ENCODE results near the gene TOB2.

TOB2 gene

DNA sequence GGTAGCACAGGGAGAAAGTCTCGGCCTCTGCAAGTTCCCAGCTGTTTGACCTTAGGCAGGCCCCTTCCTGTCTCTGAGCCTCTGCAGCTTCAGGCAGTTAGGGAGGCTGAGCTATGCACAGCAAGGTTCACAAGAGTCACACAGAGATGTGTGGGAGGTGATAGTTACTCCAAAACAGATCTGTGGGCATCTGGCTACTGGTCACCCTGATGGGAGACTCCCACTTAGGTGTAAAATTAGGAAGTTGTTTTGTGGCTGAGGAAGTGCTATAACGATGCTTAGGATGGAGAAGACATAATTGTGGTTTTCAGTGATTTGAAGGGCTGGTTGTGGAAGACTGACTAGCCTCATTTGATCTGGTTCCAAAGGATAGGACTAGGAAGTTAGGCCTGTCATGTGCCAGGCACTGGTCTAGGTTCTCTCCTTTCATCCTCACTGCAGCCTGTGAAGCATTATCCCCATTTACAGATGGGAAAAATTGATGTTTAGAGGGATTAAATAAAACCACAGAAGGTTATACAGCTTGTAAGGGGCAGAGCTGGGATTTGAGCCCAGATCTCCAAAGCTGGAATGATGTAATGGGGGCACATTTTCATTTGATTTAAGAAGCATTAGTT lies 35.8 kb upstream of the TOB2 start:
- TF ChIP-seq, protein P1, sequence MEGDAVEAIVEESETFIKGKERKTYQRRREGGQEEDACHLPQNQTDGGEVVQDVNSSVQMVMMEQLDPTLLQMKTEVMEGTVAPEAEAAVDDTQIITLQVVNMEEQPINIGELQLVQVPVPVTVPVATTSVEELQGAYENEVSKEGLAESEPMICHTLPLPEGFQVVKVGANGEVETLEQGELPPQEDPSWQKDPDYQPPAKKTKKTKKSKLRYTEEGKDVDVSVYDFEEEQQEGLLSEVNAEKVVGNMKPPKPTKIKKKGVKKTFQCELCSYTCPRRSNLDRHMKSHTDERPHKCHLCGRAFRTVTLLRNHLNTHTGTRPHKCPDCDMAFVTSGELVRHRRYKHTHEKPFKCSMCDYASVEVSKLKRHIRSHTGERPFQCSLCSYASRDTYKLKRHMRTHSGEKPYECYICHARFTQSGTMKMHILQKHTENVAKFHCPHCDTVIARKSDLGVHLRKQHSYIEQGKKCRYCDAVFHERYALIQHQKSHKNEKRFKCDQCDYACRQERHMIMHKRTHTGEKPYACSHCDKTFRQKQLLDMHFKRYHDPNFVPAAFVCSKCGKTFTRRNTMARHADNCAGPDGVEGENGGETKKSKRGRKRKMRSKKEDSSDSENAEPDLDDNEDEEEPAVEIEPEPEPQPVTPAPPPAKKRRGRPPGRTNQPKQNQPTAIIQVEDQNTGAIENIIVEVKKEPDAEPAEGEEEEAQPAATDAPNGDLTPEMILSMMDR (IDR thresholded peaks at IDR 0.05; ENCODE audit: low read depth, low read length), result no peak
- no peak overlapping the region for H3K4me3 ChIP-seq (ENCODE audit: low read depth, low read length)

DNA sequence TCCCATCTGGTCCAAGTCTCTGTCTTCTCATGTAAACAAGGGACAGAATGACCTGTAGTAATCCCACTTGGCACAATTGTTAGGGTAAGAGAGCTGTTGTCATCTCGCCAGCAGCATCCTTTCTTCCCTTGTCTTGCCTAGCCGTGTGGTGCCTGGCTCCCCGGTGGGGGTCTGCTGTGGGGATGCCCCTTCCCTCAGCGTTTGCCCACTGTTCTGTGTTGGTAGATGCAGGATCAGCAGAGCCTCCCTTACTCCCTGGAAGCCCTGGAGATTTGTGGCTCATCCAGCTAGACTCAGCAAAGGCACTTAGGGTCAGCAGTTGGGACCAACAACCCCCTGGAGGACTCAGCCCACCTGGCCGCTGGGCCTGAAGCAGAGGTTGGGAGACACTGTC lies 35.3 kb upstream of the TOB2 start:
- no peak overlapping the region for H3K4me3 ChIP-seq (ENCODE audit: low read depth, low read length)
- TF ChIP-seq, protein P1 (IDR thresholded peaks at IDR 0.05; ENCODE audit: low read depth, low read length), result no peak

DNA sequence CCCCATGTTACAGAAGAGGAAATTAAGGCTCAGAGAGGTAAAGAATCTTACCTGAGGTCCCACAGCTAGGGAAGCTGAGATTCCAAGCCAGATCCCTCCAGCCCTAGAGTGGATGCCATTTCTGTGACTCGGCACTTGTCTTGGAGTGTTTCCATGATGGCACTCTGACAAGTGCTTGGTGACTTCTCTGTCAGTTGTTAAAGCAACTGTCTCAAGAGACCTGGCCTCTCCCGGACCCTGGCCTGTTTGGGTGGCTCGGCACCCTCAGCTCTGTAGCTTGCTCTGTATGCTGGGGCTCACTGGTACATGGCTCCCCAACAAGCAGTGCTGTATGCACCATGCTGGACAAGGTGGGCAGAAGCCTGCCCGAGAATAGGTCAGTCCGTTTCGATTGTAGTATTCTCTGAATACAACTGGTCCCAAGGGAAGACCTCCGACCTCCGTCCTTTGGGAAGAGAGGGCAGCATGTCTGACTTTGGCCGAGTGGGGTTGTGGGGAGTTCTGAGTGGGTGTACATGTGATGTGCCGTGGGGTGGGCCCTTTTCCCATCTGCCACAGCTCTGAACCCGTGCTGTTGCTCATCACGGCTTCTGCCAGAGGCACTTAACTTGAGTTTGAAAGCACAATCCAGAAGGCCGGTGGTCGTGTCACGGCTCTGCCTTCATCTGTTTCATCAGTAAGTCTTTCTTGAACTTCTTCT lies 34.7 kb upstream of the TOB2 start:
- TF ChIP-seq, protein P1 (IDR thresholded peaks at IDR 0.05; ENCODE audit: low read depth, low read length), result no peak
- H3K4me3 ChIP-seq (ENCODE audit: low read depth, low read length), result no peak overlapping the region

DNA sequence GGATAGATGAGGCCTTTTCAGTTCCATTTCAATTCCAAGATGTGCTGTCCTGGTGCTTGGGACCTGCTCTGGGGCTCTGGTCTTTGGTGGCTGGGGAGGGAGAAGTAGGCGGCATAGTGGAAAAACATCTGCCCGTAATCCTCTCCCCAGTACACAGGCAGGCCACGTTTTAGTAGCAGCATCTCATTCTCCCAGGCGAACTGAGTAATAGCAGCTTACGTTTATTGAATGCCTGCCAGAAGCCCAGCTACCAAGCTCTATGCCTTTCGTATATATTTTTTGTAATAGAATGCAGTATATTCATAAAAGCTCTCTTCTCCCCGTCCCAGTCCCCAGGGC lies 33.8 kb upstream of the TOB2 start:
- no peak overlapping the region for H3K4me3 ChIP-seq (ENCODE audit: low read depth, low read length)
- TF ChIP-seq, protein P1 (IDR thresholded peaks at IDR 0.05; ENCODE audit: low read depth, low read length), result no peak

DNA sequence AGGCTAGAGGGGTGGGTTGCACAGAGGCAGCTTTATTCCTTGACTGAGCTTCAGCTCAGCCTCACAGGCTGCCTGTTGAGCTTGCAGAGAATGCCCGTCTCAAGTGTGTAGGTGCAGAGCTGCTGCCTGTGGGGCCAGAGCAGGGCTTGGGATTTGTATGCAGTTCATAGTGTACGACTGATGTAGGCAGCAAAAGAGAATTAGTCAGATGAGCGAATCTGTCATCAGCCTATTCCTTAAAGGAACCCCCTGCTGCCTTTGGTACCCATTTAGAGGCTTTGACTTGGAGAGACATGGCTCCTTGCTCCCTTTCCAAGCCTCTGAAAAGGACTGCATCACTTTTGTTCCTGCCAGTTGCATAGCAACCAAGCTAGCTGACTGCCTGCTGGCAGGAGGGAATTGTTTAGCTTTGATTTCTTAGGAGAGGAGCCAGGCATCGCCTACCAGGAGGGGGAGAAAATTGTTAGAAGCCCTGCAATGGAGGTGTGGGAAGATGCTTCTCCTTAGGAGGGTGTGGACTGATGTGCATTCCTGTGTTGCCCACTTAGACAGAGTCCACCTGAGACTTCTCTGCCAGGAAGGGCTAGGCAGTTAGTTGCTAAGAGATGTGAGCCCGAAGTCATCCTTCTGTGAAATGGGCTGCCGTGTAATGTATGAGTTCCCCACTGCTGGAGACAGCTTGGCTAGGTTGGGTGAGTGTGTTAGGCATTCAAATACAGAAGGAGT lies 33.2 kb upstream of the TOB2 start:
- H3K4me3 ChIP-seq (ENCODE audit: low read depth, low read length), result no peak overlapping the region
- TF ChIP-seq, protein P1 (IDR thresholded peaks at IDR 0.05; ENCODE audit: low read depth, low read length), result no peak

DNA sequence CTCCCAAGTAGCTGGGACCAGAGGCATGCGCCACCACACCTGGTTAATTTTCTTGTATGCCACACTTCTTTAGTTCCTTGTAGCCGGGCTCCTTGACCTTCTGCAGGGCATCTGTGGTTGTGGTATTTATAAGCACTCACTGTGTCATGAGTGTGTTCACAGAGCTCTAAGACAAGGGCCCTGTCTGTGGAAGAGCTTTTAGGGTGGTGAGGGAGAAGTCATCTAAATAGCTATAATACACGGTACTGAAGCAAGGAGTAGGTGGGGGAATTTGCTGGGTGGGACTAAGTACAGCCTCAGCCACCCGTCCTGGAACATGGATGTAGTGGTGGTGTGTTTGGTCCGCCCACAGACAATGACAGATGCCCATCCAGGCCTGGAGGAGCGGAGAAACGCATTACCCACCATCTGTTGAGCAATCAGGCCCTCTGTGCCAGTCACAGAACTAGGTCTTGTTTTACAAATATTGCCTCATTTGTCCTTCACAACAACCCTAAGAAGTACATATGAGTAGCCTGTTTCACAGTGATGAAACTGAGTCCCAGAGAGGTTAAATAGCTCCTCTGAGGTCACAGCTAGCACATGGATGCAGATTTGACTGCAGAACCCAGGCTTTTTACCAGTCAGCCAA lies 32.4 kb upstream of the TOB2 start:
- H3K4me3 ChIP-seq (ENCODE audit: low read depth, low read length), result no peak overlapping the region
- TF ChIP-seq, protein P1 (IDR thresholded peaks at IDR 0.05; ENCODE audit: low read depth, low read length), result no peak

Measured in WI38 (cell line).